AML-193 (cell line): ENCODE measurements around the gene RGS3.
"Not testable (repeated sequence)": the region's sequence is repeated elsewhere in the genome, so short reads cannot be mapped to it uniquely, and the experiment has no call there.

Experiments used
- DNase-seq, 2 experiments: peaks; one replicate each; lab custom pipeline; 2025; lab: John Stamatoyannopoulos, UW

RGS3 gene

GRCh38 chr9:113635586-113635985 lies 172.1 kb downstream of the RGS3 start:
- DNase-seq = no peak

GRCh38 chr9:113636165-113636564 lies 172.6 kb downstream of the RGS3 start:
- DNase-seq = no peak

- DNase-seq = no peak
Measured at GRCh38 chr9:113636693-113637092, 173.2 kb downstream of the RGS3 start.

- no peak for DNase-seq
Measured at GRCh38 chr9:113638490-113638889, 175.0 kb downstream of the RGS3 start.

GRCh38 chr9:113638897-113639296 lies 175.4 kb downstream of the RGS3 start:
- DNase-seq = no peak

GRCh38 chr9:113639411-113639970 lies 176.0 kb downstream of the RGS3 start:
- not testable (repeated sequence) for DNase-seq

GRCh38 chr9:113640418-113640817 lies 176.9 kb downstream of the RGS3 start:
- DNase-seq = no peak

GRCh38 chr9:113641100-113641885 lies 177.8 kb downstream of the RGS3 start:
- no peak for DNase-seq

- DNase-seq = no peak
Measured at GRCh38 chr9:113644321-113644720, 180.8 kb downstream of the RGS3 start.

- no peak for DNase-seq
Measured at GRCh38 chr9:113645227-113645977, 181.9 kb downstream of the RGS3 start.

- DNase-seq = no peak
Measured at GRCh38 chr9:113645978-113646253, 182.4 kb downstream of the RGS3 start.

- no peak for DNase-seq
Measured at GRCh38 chr9:113646491-113646890, 183.0 kb downstream of the RGS3 start.
